ENCODE data around the gene CRYBB3. TPM values are rescaled to one million over a fixed set of nuclear protein-coding genes. Genes with fewer than 3 reads are reported as not detected.

The CRYBB3 gene
- total RNA-seq, 4 donors from 2014 or later, result 0.65 TPM; not detected in 3

- H3K4me3 ChIP-seq (ENCODE audit: low read depth, poor library complexity, severe bottlenecking), result no peak overlapping the region
- intact Hi-C loops (cut with DNase I; ENCODE audit: low total_unique reads), result no loop called here
- WGBS, 2 donors, result 74 to 83% methylated on average over 7 of the region's 7 CpGs
- no peak for DNase-seq (ENCODE audit: low spot score in 2 of 2)
- TF ChIP-seq POLR2A (IDR thresholded peaks at IDR 0.05), result no peak
- no peak for TF ChIP-seq CTCF (IDR thresholded peaks at IDR 0.05)
Measured at GRCh38 chr22:25167082-25167481, 32.6 kb upstream of the CRYBB3 start.

- intact Hi-C loops (cut with DNase I; ENCODE audit: low total_unique reads), result no loop called here
Measured at GRCh38 chr22:25167834-25168601, 31.6 kb upstream of the CRYBB3 start.

GRCh38 chr22:25169278-25170031, 30.2 kb upstream of the CRYBB3 start:
- TF ChIP-seq CTCF (IDR thresholded peaks at IDR 0.05), result no peak
- TF ChIP-seq POLR2A (IDR thresholded peaks at IDR 0.05), result no peak
- H3K4me3 ChIP-seq (ENCODE audit: low read depth, poor library complexity, severe bottlenecking), result no peak overlapping the region
- 69 to 79% methylated on average over 17 of the region's 17 CpGs for whole genome bisulfite sequencing, 2 donors
- intact Hi-C loops (cut with DNase I; ENCODE audit: low total_unique reads), result no loop called here
- DNase-seq (ENCODE audit: low spot score in 2 of 2), result no peak

More at GRCh38 chr22:25167834-25168601, 31.6 kb upstream of the CRYBB3 start:
- TF ChIP-seq CTCF (IDR thresholded peaks at IDR 0.05) (no peak), POLR2A (IDR thresholded peaks at IDR 0.05) (no peak)
- 80 to 82% methylated on average over 14 of the region's 14 CpGs for WGBS, 2 donors
- no peak overlapping the region for H3K4me3 ChIP-seq (ENCODE audit: low read depth, poor library complexity, severe bottlenecking)
- no peak for DNase-seq (ENCODE audit: low spot score in 2 of 2)

GRCh38 chr22:25170426-25170980, 29.2 kb upstream of the CRYBB3 start:
- 83 to 91% methylated on average over 16 of the region's 16 CpGs for WGBS, 2 donors
- DNase-seq (ENCODE audit: low spot score in 2 of 2), result peak in 1 of 2 donors; percentile 82
- TF ChIP-seq POLR2A (IDR thresholded peaks at IDR 0.05) (no peak), CTCF (IDR thresholded peaks at IDR 0.05) (no peak)
- H3K4me3 ChIP-seq (ENCODE audit: low read depth, poor library complexity, severe bottlenecking), result no peak overlapping the region
- intact Hi-C loops (cut with DNase I; ENCODE audit: low total_unique reads), result no loop called here

GRCh38 chr22:25172153-25172552, 27.5 kb upstream of the CRYBB3 start:
- TF ChIP-seq POLR2A (IDR thresholded peaks at IDR 0.05), result no peak
- 46 to 54% methylated on average over 5 of the region's 5 CpGs for WGBS, 2 donors
- no peak overlapping the region for H3K4me3 ChIP-seq (ENCODE audit: low read depth, poor library complexity, severe bottlenecking)
- DNase-seq (ENCODE audit: low spot score in 2 of 2), result no peak
- intact Hi-C loops (cut with DNase I; ENCODE audit: low total_unique reads), result no loop called here

All from lower leg skin (tissue), 4 donors.